Measurements from ENCODE around the gene NFATC2.
A peak's percentile ranks its signal among the peaks of the same experiment; 100 is the strongest.

NFATC2 gene

DNA sequence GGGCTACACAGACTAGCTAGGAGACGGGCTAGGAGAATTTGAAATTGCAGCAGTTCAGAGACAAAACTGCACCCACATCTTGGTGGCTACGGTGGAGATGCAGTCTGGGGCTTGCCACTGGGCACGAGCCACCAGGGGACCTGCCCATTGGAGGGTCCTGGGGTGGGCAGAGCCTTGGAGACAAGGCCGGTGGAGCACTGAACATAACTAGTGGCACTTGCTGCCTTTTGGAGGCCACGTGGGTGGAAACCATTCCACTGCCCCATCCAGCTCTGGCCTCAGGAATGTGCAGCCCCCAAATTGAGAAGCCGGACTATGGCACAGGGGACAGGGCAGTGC lies 113.4 kb downstream of the NFATC2 start:
- Histone ChIP-seq H3K9me2 (replicated peaks; ENCODE audit: low read depth, low read length) (no peaks in the 10 kb centered on the region), H3F3A (ENCODE audit: low read depth) (peaks cover 15% of the 10 kb centered on the region), H3K4me1 (ENCODE audit: insufficient read depth, low read length, poor library complexity, severe bottlenecking) (peaks cover 77% of the 10 kb centered on the region)

DNA sequence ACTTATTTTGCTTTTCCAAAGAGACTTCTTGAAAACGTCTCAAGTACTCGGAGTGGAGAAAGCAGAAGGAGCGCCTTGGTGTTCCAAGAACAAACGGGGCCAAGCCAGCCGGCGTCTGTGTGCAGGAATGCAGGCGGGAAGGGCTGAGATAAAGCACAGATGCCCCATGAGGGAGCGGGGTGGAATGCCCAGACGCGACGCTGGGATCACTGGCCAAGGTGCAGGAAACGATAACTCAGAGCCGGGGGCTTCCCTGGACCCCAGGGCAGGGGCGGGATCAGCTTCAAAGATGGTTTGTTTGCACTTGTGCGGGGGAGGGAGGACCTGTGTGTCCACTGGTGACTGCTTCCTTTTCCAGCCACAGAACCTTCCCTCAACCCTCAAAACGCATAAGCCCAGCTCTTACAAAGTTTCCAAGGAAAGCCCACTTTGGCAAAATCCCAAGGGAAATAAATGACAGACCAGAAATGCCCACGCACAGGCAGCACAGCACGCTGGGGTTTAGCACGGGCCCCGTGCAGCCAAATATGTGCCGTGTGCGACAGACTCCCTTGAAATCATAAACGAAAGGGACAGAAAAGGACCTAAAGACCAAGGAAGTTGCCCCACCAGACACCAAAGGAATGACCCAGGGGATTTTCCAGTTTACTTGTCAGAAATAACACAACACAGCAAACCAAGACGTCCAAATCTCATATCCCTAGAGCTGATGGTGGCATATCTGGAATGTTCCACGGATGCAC lies 113.9 kb downstream of the NFATC2 start:
- Histone ChIP-seq H3K9me3 (ENCODE audit: insufficient read depth, low read depth, low read length) (no peaks in the 10 kb centered on the region), H3K4me1 (ENCODE audit: insufficient read depth, low read length, poor library complexity, severe bottlenecking) (peaks cover 73% of the 10 kb centered on the region), H3K36me3 (ENCODE audit: insufficient read depth, low read length) (peaks cover 35% of the 10 kb centered on the region; the same call in 1 of the 2 replicates), H3K9ac (ENCODE audit: low read depth, low read length, poor library complexity, severe bottlenecking) (no peak overlapping the region), H3K4me3 (ENCODE audit: low read length, poor library complexity, severe bottlenecking) (no peak overlapping the region), H3K9me2 (replicated peaks; ENCODE audit: low read depth, low read length) (no peaks in the 10 kb centered on the region), H3K4me2 (ENCODE audit: low read depth, low read length, poor library complexity, severe bottlenecking) (no peak overlapping the region), H4K20me1 (ENCODE audit: insufficient read depth, low read length, poor library complexity, severe bottlenecking) (no peaks in the 10 kb centered on the region), H3K79me2 (ENCODE audit: insufficient read depth, low read length) (peaks cover 27% of the 10 kb centered on the region), H2AFZ (ENCODE audit: low read length) (no peak overlapping the region), H3K27me3 (ENCODE audit: insufficient read depth, low read length, poor library complexity, severe bottlenecking) (no peaks in the 10 kb centered on the region), H3F3A (ENCODE audit: low read depth) (peaks cover 15% of the 10 kb centered on the region)
- TF ChIP-seq, protein P1, sequence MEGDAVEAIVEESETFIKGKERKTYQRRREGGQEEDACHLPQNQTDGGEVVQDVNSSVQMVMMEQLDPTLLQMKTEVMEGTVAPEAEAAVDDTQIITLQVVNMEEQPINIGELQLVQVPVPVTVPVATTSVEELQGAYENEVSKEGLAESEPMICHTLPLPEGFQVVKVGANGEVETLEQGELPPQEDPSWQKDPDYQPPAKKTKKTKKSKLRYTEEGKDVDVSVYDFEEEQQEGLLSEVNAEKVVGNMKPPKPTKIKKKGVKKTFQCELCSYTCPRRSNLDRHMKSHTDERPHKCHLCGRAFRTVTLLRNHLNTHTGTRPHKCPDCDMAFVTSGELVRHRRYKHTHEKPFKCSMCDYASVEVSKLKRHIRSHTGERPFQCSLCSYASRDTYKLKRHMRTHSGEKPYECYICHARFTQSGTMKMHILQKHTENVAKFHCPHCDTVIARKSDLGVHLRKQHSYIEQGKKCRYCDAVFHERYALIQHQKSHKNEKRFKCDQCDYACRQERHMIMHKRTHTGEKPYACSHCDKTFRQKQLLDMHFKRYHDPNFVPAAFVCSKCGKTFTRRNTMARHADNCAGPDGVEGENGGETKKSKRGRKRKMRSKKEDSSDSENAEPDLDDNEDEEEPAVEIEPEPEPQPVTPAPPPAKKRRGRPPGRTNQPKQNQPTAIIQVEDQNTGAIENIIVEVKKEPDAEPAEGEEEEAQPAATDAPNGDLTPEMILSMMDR (conservative IDR thresholded peaks at IDR 0.05; ENCODE audit: low read length), result no peak
- no peak for TF ChIP-seq EZH2phosphoT487 (IDR thresholded peaks at IDR 0.05; ENCODE audit: borderline replicate concordance)

More for the DNA sequence above, 113.4 kb downstream of the NFATC2 start:
- H3K9ac ChIP-seq (ENCODE audit: low read depth, low read length, poor library complexity, severe bottlenecking), result no peak overlapping the region
- no peaks in the 10 kb centered on the region for H3K9me3 ChIP-seq (ENCODE audit: insufficient read depth, low read depth, low read length)
- no peak overlapping the region for H3K4me3 ChIP-seq (ENCODE audit: low read length, poor library complexity, severe bottlenecking)
- no peak for TF ChIP-seq EZH2phosphoT487 (IDR thresholded peaks at IDR 0.05; ENCODE audit: borderline replicate concordance)
- TF ChIP-seq, protein P1 (conservative IDR thresholded peaks at IDR 0.05; ENCODE audit: low read length), result no peak
- H4K20me1 ChIP-seq (ENCODE audit: insufficient read depth, low read length, poor library complexity, severe bottlenecking), result no peaks in the 10 kb centered on the region
- peaks cover 27% of the 10 kb centered on the region for H3K79me2 ChIP-seq (ENCODE audit: insufficient read depth, low read length)
- H3K4me2 ChIP-seq (ENCODE audit: low read depth, low read length, poor library complexity, severe bottlenecking), result no peak overlapping the region
- H2AFZ ChIP-seq (ENCODE audit: low read length), result no peak overlapping the region
- no peaks in the 10 kb centered on the region for H3K27me3 ChIP-seq (ENCODE audit: insufficient read depth, low read length, poor library complexity, severe bottlenecking)
- peaks cover 37% of the 10 kb centered on the region; the same call in 1 of the 2 replicates for H3K36me3 ChIP-seq (ENCODE audit: insufficient read depth, low read length)

DNA sequence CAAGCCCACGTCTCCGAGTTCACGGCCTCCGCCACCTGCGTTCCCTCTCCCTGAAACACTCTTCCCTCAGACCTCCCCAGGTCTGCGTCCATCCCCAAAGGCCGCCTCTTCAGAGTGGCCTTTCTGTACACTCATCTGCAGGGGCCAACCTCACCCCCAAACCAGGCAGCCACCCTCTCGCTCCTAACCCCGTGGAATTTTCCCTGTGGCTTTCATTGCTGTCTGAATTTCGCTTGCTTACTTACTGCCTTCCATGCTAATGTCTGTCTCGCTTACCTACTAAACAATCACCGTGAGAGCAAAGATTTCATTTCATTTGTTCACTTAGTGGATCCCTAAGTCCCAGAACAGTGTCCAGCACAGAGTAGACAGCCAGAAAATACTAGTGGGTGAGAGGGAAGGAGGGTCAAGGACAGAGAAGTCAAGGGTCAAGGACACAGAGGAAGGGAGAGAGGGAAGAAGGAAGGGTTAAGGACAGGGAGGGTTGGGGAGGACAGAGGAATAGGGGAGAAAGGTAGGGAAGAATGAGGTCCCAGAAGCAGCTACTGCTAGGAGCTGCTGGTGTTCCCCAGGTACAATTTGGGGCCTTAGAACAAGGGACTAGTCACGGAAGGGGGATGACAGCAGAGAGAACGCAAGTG lies 114.7 kb downstream of the NFATC2 start:
- H3K9ac ChIP-seq (ENCODE audit: low read depth, low read length, poor library complexity, severe bottlenecking), result no peak overlapping the region
- TF ChIP-seq, protein P1 (conservative IDR thresholded peaks at IDR 0.05; ENCODE audit: low read length), result no peak
- TF ChIP-seq EZH2phosphoT487 (IDR thresholded peaks at IDR 0.05; ENCODE audit: borderline replicate concordance), result no peak

More for the DNA sequence above, 114.7 kb downstream of the NFATC2 start:
- Histone ChIP-seq H3K36me3 (ENCODE audit: insufficient read depth, low read length) (peaks cover 30% of the 10 kb centered on the region; the same call in 1 of the 2 replicates), H2AFZ (ENCODE audit: low read length) (no peak overlapping the region), H4K20me1 (ENCODE audit: insufficient read depth, low read length, poor library complexity, severe bottlenecking) (no peaks in the 10 kb centered on the region), H3K9me3 (ENCODE audit: insufficient read depth, low read depth, low read length) (no peaks in the 10 kb centered on the region), H3K4me2 (ENCODE audit: low read depth, low read length, poor library complexity, severe bottlenecking) (peak overlapping the region; percentile 27), H3K9me2 (replicated peaks; ENCODE audit: low read depth, low read length) (no peaks in the 10 kb centered on the region), H3K4me3 (ENCODE audit: low read length, poor library complexity, severe bottlenecking) (no peak overlapping the region), H3F3A (ENCODE audit: low read depth) (peaks cover 15% of the 10 kb centered on the region), H3K79me2 (ENCODE audit: insufficient read depth, low read length) (peaks cover 27% of the 10 kb centered on the region), H3K27me3 (ENCODE audit: insufficient read depth, low read length, poor library complexity, severe bottlenecking) (no peaks in the 10 kb centered on the region), H3K4me1 (ENCODE audit: insufficient read depth, low read length, poor library complexity, severe bottlenecking) (peaks cover 65% of the 10 kb centered on the region)
